HepG2 (cell line): Measurements from ENCODE around the gene FIZ1. TPM values are rescaled to one million over a fixed set of nuclear protein-coding genes. Genes with fewer than 3 reads are reported as not detected.

Experiments used
- ATF1 ChIP-seq: IDR thresholded peaks from 2 replicates; pipeline ENCODE4 v1.6.1; 2016; ENCODE audit warnings: mild to moderate bottlenecking, control low read depth
- CEBPG ChIP-seq: IDR thresholded peaks from 2 replicates; pipeline ENCODE4 v1.6.1; 2016
- DRAP1 ChIP-seq: IDR thresholded peaks from 2 replicates; pipeline ENCODE4 v1.6.1; 2016; ENCODE audit warnings: missing genetic modification reagents, missing compliant biosample characterization
- HMG20B ChIP-seq: conservative IDR thresholded peaks from 2 replicates; pipeline ENCODE4 v1.6.1; 2016; ENCODE audit warnings: missing genetic modification reagents, missing compliant biosample characterization
- JDP2 ChIP-seq: sonication (generic); formaldehyde crosslinking; IDR thresholded peaks from 2 replicates; pipeline ENCODE4 v1.8.1; 2022; ENCODE audit warnings: missing genetic modification reagents, borderline replicate concordance
- MAFG ChIP-seq: sonication (generic); formaldehyde crosslinking; IDR thresholded peaks from 2 replicates; pipeline ENCODE4 v1.5.1; 2020; ENCODE audit warnings: mild to moderate bottlenecking, missing genetic modification reagents
- NFAT5 ChIP-seq: sonication (generic); formaldehyde crosslinking; IDR thresholded peaks from 2 replicates; pipeline ENCODE4 v1.4.0; 2020; ENCODE audit warnings: missing genetic modification reagents
- PAWR ChIP-seq: sonication (generic); formaldehyde crosslinking; IDR thresholded peaks from 2 replicates; pipeline ENCODE4 v1.4.0; 2020; ENCODE audit warnings: missing genetic modification reagents, mild to moderate bottlenecking, borderline replicate concordance
- REL ChIP-seq: sonication (generic); formaldehyde crosslinking; conservative IDR thresholded peaks from 2 replicates; pipeline ENCODE4 v1.8.0; 2022; ENCODE audit warnings: mild to moderate bottlenecking, missing genetic modification reagents, moderate library complexity
- REPIN1 ChIP-seq: sonication (generic); formaldehyde crosslinking; IDR thresholded peaks from 2 replicates; pipeline ENCODE4 v1.8.0; 2022; ENCODE audit warnings: missing genetic modification reagents, low read depth, mild to moderate bottlenecking, borderline replicate concordance
- SNRNP70 ChIP-seq: fragments of 200-400 bp; formaldehyde crosslinking; IDR thresholded peaks from 2 replicates; pipeline ENCODE4 v1.6.1; 2017; ENCODE audit warnings: mild to moderate bottlenecking, low read depth, low read length, moderate library complexity
- SP1 ChIP-seq, 2 experiments: fragments of 450-650 bp in 1 of 2; sonication (generic) in 1 of 2; formaldehyde crosslinking in 1 of 2; IDR thresholded peaks; 2 replicates each; pipeline versions ENCODE4 v1.4.0 to v1.6.1; 2016 to 2020; ENCODE audit warnings: missing genetic modification reagents in 1 of 2
- SRF ChIP-seq: IDR thresholded peaks from 2 replicates; pipeline ENCODE4 v1.6.1; 2011; ENCODE audit warnings: mild to moderate bottlenecking, low read depth, low read length, moderate library complexity
- TAF1 ChIP-seq: sonication (generic); formaldehyde crosslinking; IDR thresholded peaks from 2 replicates; pipeline ENCODE4 v1.4.0; 2020; ENCODE audit warnings: missing genetic modification reagents
- TCF7 ChIP-seq: sonication (generic); IDR thresholded peaks from 2 replicates; pipeline ENCODE4 v1.6.1; 2016; ENCODE audit warnings: antibody characterized with exemption, low read depth
- TGIF2 ChIP-seq: IDR thresholded peaks from 2 replicates; pipeline ENCODE4 v1.6.1; 2016; ENCODE audit warnings: control low read depth, missing compliant biosample characterization
- ZBTB21 ChIP-seq: sonication (generic); formaldehyde crosslinking; IDR thresholded peaks from 2 replicates; pipeline ENCODE4 v1.4.0; 2020; ENCODE audit warnings: missing genetic modification reagents
- ZNF10 ChIP-seq: sonication (generic); formaldehyde crosslinking; IDR thresholded peaks from 2 replicates; pipeline ENCODE4 v1.4.0; 2020; ENCODE audit warnings: mild to moderate bottlenecking, low read depth, missing genetic modification reagents, borderline replicate concordance
- ZNF276 ChIP-seq: sonication (generic); formaldehyde crosslinking; IDR thresholded peaks from 2 replicates; pipeline ENCODE4 v1.4.0; 2020; ENCODE audit warnings: mild to moderate bottlenecking, low read depth, missing genetic modification reagents
- ZNF513 ChIP-seq: sonication (generic); formaldehyde crosslinking; conservative IDR thresholded peaks from 2 replicates; pipeline ENCODE4 v1.5.0; 2020; ENCODE audit warnings: missing genetic modification reagents
- ZNF775 ChIP-seq: sonication (generic); formaldehyde crosslinking; IDR thresholded peaks from 2 replicates; pipeline ENCODE4 v1.4.0; 2020; ENCODE audit warnings: missing genetic modification reagents, mild to moderate bottlenecking, moderate library complexity, borderline replicate concordance
- ZNF788 ChIP-seq: sonication (generic); formaldehyde crosslinking; IDR thresholded peaks from 2 replicates; pipeline ENCODE4 v1.5.0; 2020; ENCODE audit warnings: mild to moderate bottlenecking, missing genetic modification reagents, borderline replicate concordance
- polyA plus RNA-seq, 8 experiments: library from polyadenylated mRNA; depleted of rRNA in 3 of 8; stranded (reverse) in 7 of 8; unstranded in 1 of 8; fragments of >200 nt; fragmentation: Illumina TruSeq in 4 of 8; extraction: Trizol in 4 of 8; gene quantifications; 2 replicates each; pipeline versions ENCODE4 v1.2.1 to v1.2.3, GENCODE V29; 2011 to 2016; ENCODE audit warnings: low read depth in 4 of 8, missing spikeins in 1 of 8, mixed read lengths in 1 of 8; ENCODE audit not compliant: insufficient read depth in 1 of 8
- total RNA-seq, 5 experiments: library from RNA; depleted of rRNA; stranded (reverse); fragments of >200 nt; fragmentation: Illumina TruSeq; extraction: Trizol; gene quantifications; 2 replicates each; pipeline ENCODE4 v1.2.3, GENCODE V29; 2016; ENCODE audit warnings: low read depth in 1 of 5

Gene FIZ1
- total and polyA plus RNA-seq, 2 of the 13 experiments (the other 11 are each of a cell fraction or from before 2014, with no cell fraction given): 3.6 to 5.9 TPM

GRCh38 chr19:55581145-55581822, 18.0 kb downstream of the FIZ1 start (continued):
- TF ChIP-seq REPIN1 (CRISPR knock-in tag) (no peak), CEBPG (CRISPR knock-in tag) (no peak), ZNF775 (CRISPR knock-in tag) (no peak), ZNF788 (peak; percentile 54; the same call in 1 of the 2 replicates), MAFG (CRISPR knock-in tag) (no peak), JDP2 (CRISPR knock-in tag) (no peak; the same call in 1 of the 2 replicates), ZNF513 (no peak), TGIF2 (CRISPR knock-in tag) (0 out of 2 replicates have a peak, but pooled peaks have one; percentile 10), TAF1 (CRISPR knock-in tag) (no peak), HMG20B (peak; percentile 61; the same call in 1 of the 2 replicates), ZNF10 (CRISPR knock-in tag) (no peak), NFAT5 (CRISPR knock-in tag) (no peak), SNRNP70 (no peak), ZBTB21 (CRISPR knock-in tag) (no peak), PAWR (CRISPR knock-in tag) (no peak; the same call in 1 of the 2 replicates), ZNF276 (CRISPR knock-in tag) (no peak), SP1 (IDR thresholded peaks at IDR 0.05) (no peak), SP1 (CRISPR knock-in tag; IDR thresholded peaks at IDR 0.05) (no peak), TCF7 (no peak), DRAP1 (CRISPR knock-in tag) (no peak), SRF (no peak), REL (peak; percentile 62; the same call in 1 of the 2 replicates), ATF1 (CRISPR knock-in tag) (no peak)
